Measurements from ENCODE around the gene TRERF1.

- TF ChIP-seq CTCF (IDR thresholded peaks at IDR 0.05; ENCODE audit: insufficient read depth, low read length, poor library complexity, severe bottlenecking) (no peak), EZH2phosphoT487 (conservative IDR thresholded peaks at IDR 0.05; ENCODE audit: low read length) (peak; percentile 78; the same call in 1 of the 2 replicates)
These were observed 1.4 kb upstream of the TRERF1 start for GRCh38 chr6:42453031-42453653.
